SK-N-SH treated with all-trans-retinoic acid at 6 μM for 48 hours (cell line): ENCODE results near the gene AGAP9.
"Not testable (repeated sequence)": the region's sequence is repeated elsewhere in the genome, so short reads cannot be mapped to it uniquely, and the experiment has no call there.

Experiments
- GLIS3 ChIP-seq: fragments of 250-450 bp; sonication (Bioruptor Pico); IDR thresholded peaks from 2 replicates; pipeline ENCODE4 v1.5.0; 2020; ENCODE audit warnings: mild to moderate bottlenecking, moderate library complexity
- SNAI2 ChIP-seq: fragments of 250-450 bp; sonication (Bioruptor Pico); IDR thresholded peaks from 2 replicates; pipeline ENCODE4 v1.5.0; 2020; ENCODE audit warnings: mild to moderate bottlenecking, moderate library complexity
- ZFP3 ChIP-seq: fragments of 250-450 bp; sonication (Bioruptor Pico); IDR thresholded peaks from 2 replicates; pipeline ENCODE4 v1.5.0; 2020; ENCODE audit warnings: mild to moderate bottlenecking, moderate library complexity
- ZNF565 ChIP-seq: fragments of 450-650 bp; formaldehyde crosslinking; conservative IDR thresholded peaks from 2 replicates; pipeline ENCODE4 v1.5.0; 2020; ENCODE audit warnings: low read depth, mild to moderate bottlenecking, moderate library complexity
- TF ChIP-seq, protein P1 (sequence below): fragments of 250-450 bp; sonication (Bioruptor Pico); IDR thresholded peaks from 2 replicates; pipeline ENCODE4 v1.5.1; 2020; ENCODE audit warnings: low read depth, mild to moderate bottlenecking, moderate library complexity
- TF ChIP-seq, protein P2 (sequence below): fragments of 250-450 bp; sonication (Bioruptor Pico); IDR thresholded peaks from 2 replicates; pipeline ENCODE4 v1.8.0; 2020; ENCODE audit warnings: mild to moderate bottlenecking, moderate library complexity, borderline replicate concordance
- TF ChIP-seq, protein P3 (sequence below): fragments of 250-450 bp; sonication (Bioruptor Pico); IDR thresholded peaks from 2 replicates; pipeline ENCODE4 v1.5.1; 2021; ENCODE audit warnings: mild to moderate bottlenecking, moderate library complexity

DNA sequence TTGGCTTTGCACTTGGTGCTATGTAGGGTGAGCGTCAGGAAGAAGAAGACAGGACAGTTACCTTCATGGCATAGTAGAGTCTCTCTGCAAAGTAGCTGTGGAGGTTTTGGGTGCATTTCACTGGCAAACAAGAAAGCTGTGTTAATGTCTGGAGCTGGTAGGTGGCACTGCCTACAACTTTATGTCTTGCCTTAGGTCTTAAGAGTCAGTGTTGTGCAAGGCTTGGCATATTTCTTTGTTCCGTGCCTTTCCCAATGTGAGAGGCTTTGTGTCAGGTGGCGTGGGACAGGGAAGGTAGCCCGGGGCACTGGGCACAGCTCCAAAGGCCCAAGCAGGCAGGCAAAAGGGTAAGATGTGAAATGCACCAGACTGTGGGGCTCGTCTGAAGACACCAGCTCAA, 51.4 kb downstream of the AGAP9 start:
- TF ChIP-seq ZNF565, ZFP3, SNAI2, GLIS3 (CRISPR knock-in tag): not testable (repeated sequence)
- TF ChIP-seq, protein P1, sequence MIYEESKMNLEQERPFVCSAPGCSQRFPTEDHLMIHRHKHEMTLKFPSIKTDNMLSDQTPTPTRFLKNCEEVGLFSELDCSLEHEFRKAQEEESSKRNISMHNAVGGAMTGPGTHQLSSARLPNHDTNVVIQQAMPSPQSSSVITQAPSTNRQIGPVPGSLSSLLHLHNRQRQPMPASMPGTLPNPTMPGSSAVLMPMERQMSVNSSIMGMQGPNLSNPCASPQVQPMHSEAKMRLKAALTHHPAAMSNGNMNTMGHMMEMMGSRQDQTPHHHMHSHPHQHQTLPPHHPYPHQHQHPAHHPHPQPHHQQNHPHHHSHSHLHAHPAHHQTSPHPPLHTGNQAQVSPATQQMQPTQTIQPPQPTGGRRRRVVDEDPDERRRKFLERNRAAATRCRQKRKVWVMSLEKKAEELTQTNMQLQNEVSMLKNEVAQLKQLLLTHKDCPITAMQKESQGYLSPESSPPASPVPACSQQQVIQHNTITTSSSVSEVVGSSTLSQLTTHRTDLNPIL (CRISPR knock-in tag), result not testable (repeated sequence)
- TF ChIP-seq, protein P2, sequence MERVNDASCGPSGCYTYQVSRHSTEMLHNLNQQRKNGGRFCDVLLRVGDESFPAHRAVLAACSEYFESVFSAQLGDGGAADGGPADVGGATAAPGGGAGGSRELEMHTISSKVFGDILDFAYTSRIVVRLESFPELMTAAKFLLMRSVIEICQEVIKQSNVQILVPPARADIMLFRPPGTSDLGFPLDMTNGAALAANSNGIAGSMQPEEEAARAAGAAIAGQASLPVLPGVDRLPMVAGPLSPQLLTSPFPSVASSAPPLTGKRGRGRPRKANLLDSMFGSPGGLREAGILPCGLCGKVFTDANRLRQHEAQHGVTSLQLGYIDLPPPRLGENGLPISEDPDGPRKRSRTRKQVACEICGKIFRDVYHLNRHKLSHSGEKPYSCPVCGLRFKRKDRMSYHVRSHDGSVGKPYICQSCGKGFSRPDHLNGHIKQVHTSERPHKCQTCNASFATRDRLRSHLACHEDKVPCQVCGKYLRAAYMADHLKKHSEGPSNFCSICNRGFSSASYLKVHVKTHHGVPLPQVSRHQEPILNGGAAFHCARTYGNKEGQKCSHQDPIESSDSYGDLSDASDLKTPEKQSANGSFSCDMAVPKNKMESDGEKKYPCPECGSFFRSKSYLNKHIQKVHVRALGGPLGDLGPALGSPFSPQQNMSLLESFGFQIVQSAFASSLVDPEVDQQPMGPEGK (CRISPR knock-in tag), result not testable (repeated sequence)
- TF ChIP-seq, protein P3, sequence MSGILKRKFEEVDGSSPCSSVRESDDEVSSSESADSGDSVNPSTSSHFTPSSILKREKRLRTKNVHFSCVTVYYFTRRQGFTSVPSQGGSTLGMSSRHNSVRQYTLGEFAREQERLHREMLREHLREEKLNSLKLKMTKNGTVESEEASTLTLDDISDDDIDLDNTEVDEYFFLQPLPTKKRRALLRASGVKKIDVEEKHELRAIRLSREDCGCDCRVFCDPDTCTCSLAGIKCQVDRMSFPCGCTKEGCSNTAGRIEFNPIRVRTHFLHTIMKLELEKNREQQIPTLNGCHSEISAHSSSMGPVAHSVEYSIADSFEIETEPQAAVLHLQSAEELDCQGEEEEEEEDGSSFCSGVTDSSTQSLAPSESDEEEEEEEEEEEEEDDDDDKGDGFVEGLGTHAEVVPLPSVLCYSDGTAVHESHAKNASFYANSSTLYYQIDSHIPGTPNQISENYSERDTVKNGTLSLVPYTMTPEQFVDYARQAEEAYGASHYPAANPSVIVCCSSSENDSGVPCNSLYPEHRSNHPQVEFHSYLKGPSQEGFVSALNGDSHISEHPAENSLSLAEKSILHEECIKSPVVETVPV (CRISPR knock-in tag), result not testable (repeated sequence)
